ENCODE data around the gene PTPN1. TPM values are rescaled to one million over a fixed set of nuclear protein-coding genes. Genes with fewer than 3 reads are reported as not detected.

PTPN1 gene
- total RNA-seq, 4 donors from 2014 or later = 20.5 to 28.8 (median 24.9) TPM

DNA sequence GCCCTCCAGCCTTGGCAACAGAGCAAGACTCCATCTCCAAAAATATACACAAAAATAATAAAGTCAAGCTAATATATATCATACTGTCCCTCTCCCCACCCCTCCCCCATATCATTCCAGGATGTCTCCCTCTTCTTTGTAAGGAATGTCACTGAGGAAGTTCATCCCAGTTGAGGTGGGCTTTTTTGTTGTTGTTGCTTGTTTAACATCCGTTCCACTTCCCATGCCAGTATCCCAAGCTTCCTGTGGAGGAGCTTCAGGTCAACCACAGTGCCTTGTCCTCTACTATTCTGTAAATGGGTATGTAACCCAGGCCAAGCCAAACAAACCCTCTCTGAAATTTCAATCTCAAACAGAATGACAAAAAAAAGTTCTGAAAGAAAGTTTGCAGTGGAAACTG lies 19.0 kb upstream of the PTPN1 start:
- Histone ChIP-seq H3K4me3 (replicated peaks in 1 of 3) (no peak overlapping the region), H3K9me3 (no peaks in the 10 kb centered on the region), H3K27ac (no peak overlapping the region), H3K27me3 (no peaks in the 10 kb centered on the region), H3K4me1 (peaks cover 0 to 14% of the 10 kb centered on the region in 2 donors), H3K36me3 (no peaks in the 10 kb centered on the region)
- no peak for DNase-seq
- TF ChIP-seq, protein P1, sequence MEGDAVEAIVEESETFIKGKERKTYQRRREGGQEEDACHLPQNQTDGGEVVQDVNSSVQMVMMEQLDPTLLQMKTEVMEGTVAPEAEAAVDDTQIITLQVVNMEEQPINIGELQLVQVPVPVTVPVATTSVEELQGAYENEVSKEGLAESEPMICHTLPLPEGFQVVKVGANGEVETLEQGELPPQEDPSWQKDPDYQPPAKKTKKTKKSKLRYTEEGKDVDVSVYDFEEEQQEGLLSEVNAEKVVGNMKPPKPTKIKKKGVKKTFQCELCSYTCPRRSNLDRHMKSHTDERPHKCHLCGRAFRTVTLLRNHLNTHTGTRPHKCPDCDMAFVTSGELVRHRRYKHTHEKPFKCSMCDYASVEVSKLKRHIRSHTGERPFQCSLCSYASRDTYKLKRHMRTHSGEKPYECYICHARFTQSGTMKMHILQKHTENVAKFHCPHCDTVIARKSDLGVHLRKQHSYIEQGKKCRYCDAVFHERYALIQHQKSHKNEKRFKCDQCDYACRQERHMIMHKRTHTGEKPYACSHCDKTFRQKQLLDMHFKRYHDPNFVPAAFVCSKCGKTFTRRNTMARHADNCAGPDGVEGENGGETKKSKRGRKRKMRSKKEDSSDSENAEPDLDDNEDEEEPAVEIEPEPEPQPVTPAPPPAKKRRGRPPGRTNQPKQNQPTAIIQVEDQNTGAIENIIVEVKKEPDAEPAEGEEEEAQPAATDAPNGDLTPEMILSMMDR (IDR thresholded peaks at IDR 0.05) = no peak
- TF ChIP-seq POLR2A (IDR thresholded peaks at IDR 0.05) = no peak
- intact Hi-C loops (cut with DNase I) = no loop called here
- 50 to 74% methylated on average over 1 of the region's 1 CpG for WGBS, 2 donors

DNA sequence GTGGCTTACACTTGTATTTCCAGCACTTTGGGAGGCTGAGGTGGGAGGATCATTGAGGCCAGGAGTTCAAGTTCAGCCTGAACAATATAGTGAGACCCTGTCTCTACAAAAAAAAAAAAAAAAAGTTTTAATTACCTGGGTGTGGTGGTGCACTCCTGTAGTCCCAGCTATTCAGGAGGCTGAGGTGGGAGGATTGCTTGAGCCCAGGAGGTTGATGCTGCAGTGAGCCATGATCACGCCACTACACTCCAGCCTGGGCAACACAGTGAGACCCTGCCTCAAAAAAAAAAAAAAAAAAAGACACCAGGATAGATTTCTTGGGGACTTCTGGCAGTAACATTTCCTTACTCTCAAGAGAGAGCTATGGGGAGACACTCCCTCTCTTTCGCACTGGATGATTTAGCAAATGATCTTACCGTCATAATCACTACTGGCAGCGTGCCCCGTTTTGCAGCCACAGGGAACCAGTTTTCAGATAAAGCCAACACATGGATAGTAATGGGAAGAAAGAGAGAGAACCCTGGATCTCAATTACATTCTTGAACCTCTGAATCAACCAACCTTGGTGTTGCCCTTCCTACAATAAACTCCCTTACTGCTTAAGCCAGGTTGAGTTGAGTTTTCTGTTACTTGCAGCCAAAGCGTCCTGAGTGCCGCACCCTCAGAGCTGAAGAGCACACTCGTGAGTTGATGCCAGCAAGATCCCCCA lies 18.1 kb upstream of the PTPN1 start:
- no peak for TF ChIP-seq POLR2A (IDR thresholded peaks at IDR 0.05)
- TF ChIP-seq, protein P1 (IDR thresholded peaks at IDR 0.05) = no peak
- Histone ChIP-seq H3K9me3 (no peaks in the 10 kb centered on the region), H3K27me3 (no peaks in the 10 kb centered on the region), H3K27ac (no peak overlapping the region), H3K4me3 (replicated peaks in 1 of 3) (no peak overlapping the region), H3K4me1 (peaks cover 0 to 14% of the 10 kb centered on the region in 2 donors), H3K36me3 (no peaks in the 10 kb centered on the region)
- peak; percentile 17 to 25 for DNase-seq
- intact Hi-C loops (cut with DNase I) = no loop called here
- WGBS, 2 donors = 62 to 65% methylated on average over 8 of the region's 8 CpGs

DNA sequence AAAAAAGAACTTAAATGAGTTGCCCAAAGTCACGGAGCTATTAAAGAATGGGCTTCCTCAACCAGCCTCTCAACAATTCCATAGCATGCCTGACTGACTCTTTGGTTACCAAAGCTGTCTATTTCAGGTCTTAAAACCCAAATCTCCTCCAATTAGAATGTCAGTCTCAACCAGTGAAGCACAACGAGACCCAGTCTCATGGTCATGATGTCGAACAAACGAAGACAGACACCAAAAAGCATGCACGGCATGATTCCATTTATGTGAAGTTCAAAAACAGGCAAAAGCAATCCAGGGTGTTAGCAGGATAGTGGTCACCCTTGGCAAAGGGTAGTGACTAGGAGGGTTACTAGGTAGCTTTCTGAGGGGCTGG lies 16.3 kb upstream of the PTPN1 start:
- Histone ChIP-seq H3K4me3 (replicated peaks in 1 of 3) (no peak overlapping the region), H3K9me3 (no peaks in the 10 kb centered on the region), H3K27ac (no peak overlapping the region), H3K4me1 (peaks cover 0 to 14% of the 10 kb centered on the region in 2 donors), H3K27me3 (no peaks in the 10 kb centered on the region), H3K36me3 (no peaks in the 10 kb centered on the region)
- WGBS, 2 donors = 54 to 59% methylated on average over 5 of the region's 5 CpGs
- DNase-seq = no peak
- intact Hi-C loops (cut with DNase I) = no loop called here
- TF ChIP-seq, protein P1 (IDR thresholded peaks at IDR 0.05) = no peak
- TF ChIP-seq POLR2A (IDR thresholded peaks at IDR 0.05) = no peak

DNA sequence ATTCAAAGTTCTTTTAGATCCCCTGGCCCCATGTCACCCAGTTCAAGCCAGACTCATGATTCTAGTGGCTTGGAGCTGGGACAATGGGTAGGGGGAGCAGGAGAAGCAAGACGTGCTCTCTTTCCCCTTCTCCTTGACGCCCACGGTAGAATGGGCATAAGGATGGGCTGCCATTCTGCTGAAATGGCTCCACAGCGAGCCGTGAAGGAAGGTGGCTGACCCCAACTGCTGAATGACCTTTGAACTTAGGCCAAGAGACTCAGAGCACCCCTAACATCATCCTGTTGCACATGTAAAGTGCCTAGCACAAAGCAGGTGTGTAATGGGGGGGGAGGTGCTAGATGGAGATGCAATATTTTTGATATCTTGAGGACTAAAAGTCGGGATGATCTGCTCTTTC lies 15.8 kb upstream of the PTPN1 start:
- Histone ChIP-seq H3K27ac (no peak overlapping the region), H3K27me3 (no peaks in the 10 kb centered on the region), H3K4me3 (replicated peaks in 1 of 3) (no peak overlapping the region), H3K36me3 (no peaks in the 10 kb centered on the region), H3K4me1 (peaks cover 0 to 14% of the 10 kb centered on the region in 2 donors), H3K9me3 (no peaks in the 10 kb centered on the region)
- intact Hi-C loops (cut with DNase I) = no loop called here
- no peak for DNase-seq
- TF ChIP-seq, protein P1 (IDR thresholded peaks at IDR 0.05) = no peak
- TF ChIP-seq POLR2A (IDR thresholded peaks at IDR 0.05) = no peak
- 78 to 86% methylated on average over 6 of the region's 6 CpGs for WGBS, 2 donors

DNA sequence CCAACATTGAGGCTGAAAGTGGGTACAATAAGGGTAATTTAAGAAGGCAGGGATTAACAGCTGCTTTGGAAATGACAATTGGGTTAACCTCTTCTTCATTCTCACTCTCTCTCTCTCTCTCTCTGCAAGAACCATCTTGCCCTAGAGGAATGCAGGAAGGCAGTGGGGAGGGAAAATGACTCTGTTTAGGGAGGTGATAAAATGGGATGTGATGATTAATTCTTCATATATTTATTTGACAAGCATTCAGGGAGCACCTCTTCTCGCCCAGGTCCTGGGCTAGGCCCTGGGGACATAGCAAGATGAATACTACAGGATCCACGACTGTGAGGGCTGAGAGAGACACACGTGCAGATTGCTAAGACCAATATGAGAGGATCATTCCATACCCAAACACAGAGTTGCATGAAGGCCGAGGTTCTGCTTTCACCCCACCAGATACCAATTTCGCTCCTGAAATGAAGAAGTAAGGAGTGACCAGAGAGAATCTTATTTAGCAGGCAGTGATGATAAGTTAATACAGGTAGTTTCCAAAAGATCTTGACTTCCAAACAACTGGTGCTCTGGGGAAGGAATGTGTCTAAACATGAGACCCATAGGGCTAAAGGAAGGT lies 13.3 kb upstream of the PTPN1 start:
- no peaks in the 10 kb centered on the region for H3K36me3 ChIP-seq
- peaks cover 0 to 11% of the 10 kb centered on the region in 2 donors for H3K4me1 ChIP-seq
- TF ChIP-seq POLR2A (IDR thresholded peaks at IDR 0.05) = no peak
- TF ChIP-seq, protein P1 (IDR thresholded peaks at IDR 0.05) = no peak
- no peaks in the 10 kb centered on the region for H3K9me3 ChIP-seq
- H3K27ac ChIP-seq = no peak overlapping the region
- 79 to 91% methylated on average over 5 of the region's 5 CpGs for WGBS, 2 donors
- DNase-seq = no peak
- intact Hi-C loops (cut with DNase I) = no loop called here
- no peak overlapping the region for H3K4me3 ChIP-seq (replicated peaks in 1 of 3)
- H3K27me3 ChIP-seq = no peaks in the 10 kb centered on the region

Measured in thyroid gland (tissue), 4 donors.